ENCODE results near the gene LIMCH1.

GRCh38 chr4:41747230-41748055 is 209.5 kb downstream of the LIMCH1 start:
- TF ChIP-seq CTCF (optimal IDR thresholded peaks at IDR 0.05 in 1 of 3, IDR thresholded peaks at IDR 0.05 in 1 of 3, conservative IDR thresholded peaks at IDR 0.05 in 1 of 3; ENCODE audit: extremely low read depth in 1 of 3, insufficient read depth in 2 of 3, low read length in 3 of 3): no peak
- TF ChIP-seq EZH2 (IDR thresholded peaks at IDR 0.05; ENCODE audit: low read length): no peak

All from keratinocyte (primary cell).